ENCODE data around the gene RSRC1.

RSRC1 gene

GRCh38 chr3:158470944-158471638 is 361.2 kb downstream of the RSRC1 start:
- no peaks in the 10 kb centered on the region for H3K9me3 ChIP-seq (ENCODE audit: low read length)
- H3K9me2 ChIP-seq (ENCODE audit: low read depth, low read length) = no peaks in the 10 kb centered on the region
- H3K27me3 ChIP-seq (ENCODE audit: insufficient read depth, low read length) = no peaks in the 10 kb centered on the region
- H3K4me1 ChIP-seq (ENCODE audit: insufficient read depth, low read length, severe bottlenecking) = no peaks in the 10 kb centered on the region
- no peak overlapping the region for H3K4me2 ChIP-seq (ENCODE audit: low read length)
- H3K79me2 ChIP-seq (ENCODE audit: insufficient read depth, low read length) = no peaks in the 10 kb centered on the region
- H3K9ac ChIP-seq (ENCODE audit: low read length) = no peak overlapping the region
- no peak overlapping the region for H3K4me3 ChIP-seq (ENCODE audit: low read depth, low read length, poor library complexity, severe bottlenecking)
- TF ChIP-seq, protein P1, sequence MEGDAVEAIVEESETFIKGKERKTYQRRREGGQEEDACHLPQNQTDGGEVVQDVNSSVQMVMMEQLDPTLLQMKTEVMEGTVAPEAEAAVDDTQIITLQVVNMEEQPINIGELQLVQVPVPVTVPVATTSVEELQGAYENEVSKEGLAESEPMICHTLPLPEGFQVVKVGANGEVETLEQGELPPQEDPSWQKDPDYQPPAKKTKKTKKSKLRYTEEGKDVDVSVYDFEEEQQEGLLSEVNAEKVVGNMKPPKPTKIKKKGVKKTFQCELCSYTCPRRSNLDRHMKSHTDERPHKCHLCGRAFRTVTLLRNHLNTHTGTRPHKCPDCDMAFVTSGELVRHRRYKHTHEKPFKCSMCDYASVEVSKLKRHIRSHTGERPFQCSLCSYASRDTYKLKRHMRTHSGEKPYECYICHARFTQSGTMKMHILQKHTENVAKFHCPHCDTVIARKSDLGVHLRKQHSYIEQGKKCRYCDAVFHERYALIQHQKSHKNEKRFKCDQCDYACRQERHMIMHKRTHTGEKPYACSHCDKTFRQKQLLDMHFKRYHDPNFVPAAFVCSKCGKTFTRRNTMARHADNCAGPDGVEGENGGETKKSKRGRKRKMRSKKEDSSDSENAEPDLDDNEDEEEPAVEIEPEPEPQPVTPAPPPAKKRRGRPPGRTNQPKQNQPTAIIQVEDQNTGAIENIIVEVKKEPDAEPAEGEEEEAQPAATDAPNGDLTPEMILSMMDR (IDR thresholded peaks at IDR 0.05; ENCODE audit: low read length) = no peak
- no peak for TF ChIP-seq EZH2 (IDR thresholded peaks at IDR 0.05; ENCODE audit: borderline replicate concordance, low read length)
- H3K36me3 ChIP-seq (ENCODE audit: insufficient read depth, low read length) = no peaks in the 10 kb centered on the region
- H4K20me1 ChIP-seq (ENCODE audit: insufficient read depth, low read length) = no peaks in the 10 kb centered on the region
- H3K27ac ChIP-seq (ENCODE audit: low read depth, low read length, poor library complexity, severe bottlenecking) = no peak overlapping the region
- H2AFZ ChIP-seq (ENCODE audit: low read length) = no peak overlapping the region
- H3F3A ChIP-seq (ENCODE audit: insufficient read depth, low read length) = no peaks in the 10 kb centered on the region

DNA sequence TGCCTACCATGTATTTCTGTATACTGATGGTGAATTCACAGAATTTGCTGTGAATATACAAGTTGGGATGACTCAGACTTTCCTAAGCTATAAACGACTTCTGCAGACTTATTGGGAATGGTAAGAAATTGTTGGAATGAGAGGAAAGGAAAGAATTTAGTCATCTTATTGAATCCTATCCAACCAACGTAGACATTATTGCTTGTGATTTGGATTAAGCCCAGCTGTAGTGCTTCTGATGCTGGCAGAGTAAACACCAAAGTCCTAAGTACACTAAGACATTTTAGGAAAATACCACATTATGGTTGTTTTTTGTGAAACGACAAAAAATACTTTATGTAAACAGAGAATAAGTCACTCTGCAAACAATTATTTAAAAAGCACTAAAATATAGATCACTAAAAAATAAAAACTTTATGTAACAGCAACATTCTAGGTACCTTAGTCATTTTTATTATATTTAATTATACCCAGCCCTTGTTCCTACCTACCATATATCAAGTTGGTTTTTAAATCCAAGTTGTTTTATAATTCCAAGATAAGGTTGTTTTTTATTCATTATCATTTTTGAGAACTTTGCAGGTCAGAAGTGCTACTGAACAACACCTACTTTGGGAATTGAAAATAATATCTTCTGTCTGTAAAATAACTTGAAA is 361.9 kb downstream of the RSRC1 start:
- H3K36me3 ChIP-seq (ENCODE audit: insufficient read depth, low read length) = no peaks in the 10 kb centered on the region
- no peak overlapping the region for H2AFZ ChIP-seq (ENCODE audit: low read length)
- H3K4me3 ChIP-seq (ENCODE audit: low read depth, low read length, poor library complexity, severe bottlenecking) = no peak overlapping the region
- H3F3A ChIP-seq (ENCODE audit: insufficient read depth, low read length) = no peaks in the 10 kb centered on the region
- H4K20me1 ChIP-seq (ENCODE audit: insufficient read depth, low read length) = no peaks in the 10 kb centered on the region
- H3K9me2 ChIP-seq (ENCODE audit: low read depth, low read length) = no peaks in the 10 kb centered on the region
- H3K4me1 ChIP-seq (ENCODE audit: insufficient read depth, low read length, severe bottlenecking) = no peaks in the 10 kb centered on the region
- H3K9ac ChIP-seq (ENCODE audit: low read length) = no peak overlapping the region
- no peak overlapping the region for H3K4me2 ChIP-seq (ENCODE audit: low read length)
- no peak for TF ChIP-seq EZH2 (IDR thresholded peaks at IDR 0.05; ENCODE audit: borderline replicate concordance, low read length)
- TF ChIP-seq, protein P1 (IDR thresholded peaks at IDR 0.05; ENCODE audit: low read length) = no peak
- no peaks in the 10 kb centered on the region for H3K79me2 ChIP-seq (ENCODE audit: insufficient read depth, low read length)
- no peaks in the 10 kb centered on the region for H3K9me3 ChIP-seq (ENCODE audit: low read length)
- no peaks in the 10 kb centered on the region for H3K27me3 ChIP-seq (ENCODE audit: insufficient read depth, low read length)
- no peak overlapping the region for H3K27ac ChIP-seq (ENCODE audit: low read depth, low read length, poor library complexity, severe bottlenecking)

GRCh38 chr3:158479051-158479450 is 369.2 kb downstream of the RSRC1 start:
- no peak overlapping the region for H3K27ac ChIP-seq (ENCODE audit: low read depth, low read length, poor library complexity, severe bottlenecking)

More at GRCh38 chr3:158479051-158479450, 369.2 kb downstream of the RSRC1 start:
- Histone ChIP-seq H3K9me3 (ENCODE audit: low read length) (no peaks in the 10 kb centered on the region), H3K79me2 (ENCODE audit: insufficient read depth, low read length) (no peaks in the 10 kb centered on the region), H2AFZ (ENCODE audit: low read length) (no peak overlapping the region), H3K9ac (ENCODE audit: low read length) (no peak overlapping the region), H3F3A (ENCODE audit: insufficient read depth, low read length) (no peaks in the 10 kb centered on the region), H3K9me2 (ENCODE audit: low read depth, low read length) (no peaks in the 10 kb centered on the region), H4K20me1 (ENCODE audit: insufficient read depth, low read length) (no peaks in the 10 kb centered on the region), H3K4me3 (ENCODE audit: low read depth, low read length, poor library complexity, severe bottlenecking) (no peak overlapping the region), H3K4me1 (ENCODE audit: insufficient read depth, low read length, severe bottlenecking) (no peaks in the 10 kb centered on the region), H3K27me3 (ENCODE audit: insufficient read depth, low read length) (no peaks in the 10 kb centered on the region), H3K4me2 (ENCODE audit: low read length) (no peak overlapping the region), H3K36me3 (ENCODE audit: insufficient read depth, low read length) (no peaks in the 10 kb centered on the region)
- TF ChIP-seq, protein P1 (IDR thresholded peaks at IDR 0.05; ENCODE audit: low read length) = no peak
- TF ChIP-seq EZH2 (IDR thresholded peaks at IDR 0.05; ENCODE audit: borderline replicate concordance, low read length) = no peak
